ENCODE results near the gene EFNA3. TPM values are rescaled to one million over a fixed set of nuclear protein-coding genes. Genes with fewer than 3 reads are reported as not detected.
A peak's percentile ranks its signal among the peaks of the same experiment; 100 is the strongest.

Gene EFNA3
- total RNA-seq, 4 donors from 2014 or later, result 2.3 to 8.7 (median 5.3) TPM

- Histone ChIP-seq H3K4me3 (peak overlapping the region; percentile 47 to 83 (median 70)), H3K4me1 (peaks cover 0 to 35% (median 19%) of the 10 kb centered on the region in 4 donors), H3K27ac (peak overlapping the region; percentile 63 to 94 (median 88)), H3K36me3 (peaks cover 0 to 38% (median 0%) of the 10 kb centered on the region in 3 donors), H3K9me3 (peaks cover 0 to 4% (median 0%) of the 10 kb centered on the region in 4 donors), H3K27me3 (no peaks in the 10 kb centered on the region)
- DNase-seq, result no peak
- TF ChIP-seq POLR2A (IDR thresholded peaks at IDR 0.05), result no peak
- TF ChIP-seq CTCF (IDR thresholded peaks at IDR 0.05), result no peak
Observed at GRCh38 chr1:155064111-155064831, 14.4 kb upstream of the EFNA3 start.

GRCh38 chr1:155064832-155065429 lies 13.7 kb upstream of the EFNA3 start:
- peak overlapping the region in 2 of 4 donors; percentile 60 to 83 for H3K4me3 ChIP-seq
- peaks cover 0 to 4% (median 0%) of the 10 kb centered on the region in 4 donors for H3K9me3 ChIP-seq
- H3K36me3 ChIP-seq, result peaks cover 0 to 32% (median 0%) of the 10 kb centered on the region in 3 donors
- H3K27me3 ChIP-seq, result no peaks in the 10 kb centered on the region
- TF ChIP-seq POLR2A (IDR thresholded peaks at IDR 0.05), result peak in 1 of 2 donors; percentile 30
- no peak for TF ChIP-seq CTCF (IDR thresholded peaks at IDR 0.05)
- H3K4me1 ChIP-seq, result peaks cover 0 to 37% (median 19%) of the 10 kb centered on the region in 4 donors
- peak overlapping the region in 1 of 4 donors; percentile 94 for H3K27ac ChIP-seq
- no peak for DNase-seq

GRCh38 chr1:155066777-155067176 lies 11.9 kb upstream of the EFNA3 start:
- Histone ChIP-seq H3K4me3 (no peak overlapping the region), H3K27ac (no peak overlapping the region), H3K4me1 (peaks cover 0 to 43% (median 19%) of the 10 kb centered on the region in 4 donors), H3K36me3 (peaks cover 0 to 18% (median 0%) of the 10 kb centered on the region in 3 donors), H3K9me3 (no peaks in the 10 kb centered on the region), H3K27me3 (no peaks in the 10 kb centered on the region)
- TF ChIP-seq POLR2A (IDR thresholded peaks at IDR 0.05) (no peak), CTCF (IDR thresholded peaks at IDR 0.05) (no peak)
- DNase-seq, result no peak

GRCh38 chr1:155068599-155068998 lies 10.0 kb upstream of the EFNA3 start:
- no peak for DNase-seq
- H3K27ac ChIP-seq, result no peak overlapping the region
- H3K36me3 ChIP-seq, result peaks cover 0 to 18% (median 0%) of the 10 kb centered on the region in 3 donors
- H3K27me3 ChIP-seq, result no peaks in the 10 kb centered on the region
- peaks cover 0 to 28% (median 8%) of the 10 kb centered on the region in 4 donors for H3K4me1 ChIP-seq
- no peaks in the 10 kb centered on the region for H3K9me3 ChIP-seq
- no peak for TF ChIP-seq CTCF (IDR thresholded peaks at IDR 0.05)
- no peak for TF ChIP-seq POLR2A (IDR thresholded peaks at IDR 0.05)
- H3K4me3 ChIP-seq, result no peak overlapping the region

- no peak for DNase-seq
- Histone ChIP-seq H3K9me3 (no peaks in the 10 kb centered on the region), H3K27me3 (no peaks in the 10 kb centered on the region), H3K36me3 (peaks cover 0 to 18% (median 0%) of the 10 kb centered on the region in 3 donors), H3K4me1 (peaks cover 0 to 23% (median 6%) of the 10 kb centered on the region in 4 donors), H3K27ac (no peak overlapping the region), H3K4me3 (no peak overlapping the region)
- TF ChIP-seq POLR2A (IDR thresholded peaks at IDR 0.05) (no peak), CTCF (IDR thresholded peaks at IDR 0.05) (no peak)
Observed at GRCh38 chr1:155069551-155070157, 9.0 kb upstream of the EFNA3 start.
